ENCODE results near the gene RRM2.

- TF ChIP-seq CTCF (IDR thresholded peaks at IDR 0.05) (no peak), POLR2A (IDR thresholded peaks at IDR 0.05; ENCODE audit: low read depth) (no peak)
Measured at GRCh38 chr2:10136101-10136934, 13.8 kb downstream of the RRM2 start.
